GM12878 (cell line): Measurements from ENCODE around the gene ZCCHC2. TPM values are rescaled to one million over a fixed set of nuclear protein-coding genes. Genes with fewer than 3 reads are reported as not detected.
A peak's percentile ranks its signal among the peaks of the same experiment; 100 is the strongest.

ENCODE experiments used
- ATF3 ChIP-seq: IDR thresholded peaks from 2 replicates; pipeline ENCODE4 v1.6.1; 2011; ENCODE audit warnings: low read depth, mild to moderate bottlenecking, low read length, moderate library complexity, borderline replicate concordance; ENCODE audit errors: extremely low read depth
- BHLHE40 ChIP-seq, 2 experiments: fragments of 450-650 bp in 1 of 2; IDR thresholded peaks; 2 replicates each; pipeline ENCODE4 v1.6.1; 2011 to 2017; ENCODE audit warnings: low read depth in 2 of 2, borderline replicate concordance in 1 of 2, improper control_type of control experiment in 1 of 2, low read length in 1 of 2, mild to moderate bottlenecking in 1 of 2
- CBFB ChIP-seq: IDR thresholded peaks from 2 replicates; pipeline ENCODE4 v1.6.1; 2016; ENCODE audit warnings: antibody characterized with exemption, low read depth
- CREB1 ChIP-seq: IDR thresholded peaks from 2 replicates; pipeline ENCODE4 v1.6.1; 2012; ENCODE audit warnings: low read depth, mild to moderate bottlenecking, inconsistent platforms
- CREM ChIP-seq: IDR thresholded peaks from 2 replicates; pipeline ENCODE4 v1.6.1; 2014; ENCODE audit warnings: antibody characterized with exemption, low read depth
- ELK1 ChIP-seq: IDR thresholded peaks from 2 replicates; pipeline ENCODE4 v1.6.1; 2012; ENCODE audit warnings: low read depth, low read length, improper control_type of control experiment
- ESRRA ChIP-seq: IDR thresholded peaks from 2 replicates; pipeline ENCODE4 v1.6.1; 2012; ENCODE audit warnings: mild to moderate bottlenecking, low read length, improper control_type of control experiment
- GATAD2B ChIP-seq: fragments of 450-650 bp; conservative IDR thresholded peaks from 2 replicates; pipeline ENCODE4 v1.6.1; 2017; ENCODE audit warnings: low read depth, mild to moderate bottlenecking, moderate library complexity
- IKZF1 ChIP-seq: fragments of 450-650 bp; conservative IDR thresholded peaks from 2 replicates; pipeline ENCODE4 v1.6.1; 2017; ENCODE audit warnings: antibody characterized with exemption, mild to moderate bottlenecking
- IKZF2 ChIP-seq, 2 experiments: fragments of 450-650 bp; IDR thresholded peaks; 2 replicates each; pipeline ENCODE4 v1.6.1; 2017; ENCODE audit warnings: mild to moderate bottlenecking in 2 of 2, moderate library complexity in 2 of 2
- MEF2A ChIP-seq: IDR thresholded peaks from 2 replicates; pipeline ENCODE4 v1.6.1; 2011; ENCODE audit warnings: low read depth, mild to moderate bottlenecking, low read length, moderate library complexity; ENCODE audit not compliant: insufficient read depth
- MEF2B ChIP-seq: fragments of 450-650 bp; IDR thresholded peaks from 2 replicates; pipeline ENCODE4 v1.6.1; 2018; ENCODE audit warnings: mild to moderate bottlenecking, moderate library complexity; ENCODE audit not compliant: partially characterized antibody, poor library complexity, severe bottlenecking
- MLLT1 ChIP-seq: fragments of 450-650 bp; IDR thresholded peaks from 2 replicates; pipeline ENCODE4 v1.6.1; 2016; ENCODE audit warnings: mild to moderate bottlenecking
- POLR2A ChIP-seq: IDR thresholded peaks from 2 replicates; pipeline ENCODE4 v1.6.1; 2011; ENCODE audit warnings: low read depth, mild to moderate bottlenecking, low read length
- RAD21 ChIP-seq: IDR thresholded peaks from 2 replicates; pipeline ENCODE4 v1.6.1; 2011; ENCODE audit warnings: mild to moderate bottlenecking, low read depth, low read length, moderate library complexity; ENCODE audit not compliant: insufficient read depth
- RELA ChIP-seq: fragments of 450-650 bp; IDR thresholded peaks from 2 replicates; pipeline ENCODE4 v1.8.0; 2014; ENCODE audit warnings: borderline replicate concordance; ENCODE audit not compliant: partially characterized antibody
- RFX5 ChIP-seq: IDR thresholded peaks from 2 replicates; pipeline ENCODE4 v1.6.1; 2011; ENCODE audit warnings: low read depth, low read length, improper control_type of control experiment
- SIN3A ChIP-seq: IDR thresholded peaks from 2 replicates; pipeline ENCODE4 v1.6.1; 2012; ENCODE audit warnings: low read depth, low read length, improper control_type of control experiment
- SRF ChIP-seq, 2 experiments: IDR thresholded peaks; 2 replicates each; pipeline ENCODE4 v1.6.1; 2011; ENCODE audit warnings: low read depth in 2 of 2, low read length in 2 of 2, mild to moderate bottlenecking in 1 of 2, moderate library complexity in 1 of 2
- YY1 ChIP-seq: IDR thresholded peaks from 2 replicates; pipeline ENCODE4 v1.6.1; 2011; ENCODE audit warnings: low read depth, mild to moderate bottlenecking, low read length
- ZNF384 ChIP-seq: IDR thresholded peaks from 2 replicates; pipeline ENCODE4 v1.6.1; 2012; ENCODE audit warnings: low read depth, mild to moderate bottlenecking, low read length, improper control_type of control experiment, borderline replicate concordance
- ZNF592 ChIP-seq: fragments of 450-650 bp; IDR thresholded peaks from 2 replicates; pipeline ENCODE4 v1.6.1; 2017; ENCODE audit warnings: mild to moderate bottlenecking, moderate library complexity
- polyA plus RNA-seq, 11 experiments: library from polyadenylated mRNA; depleted of rRNA in 4 of 11; unstranded in 6 of 11; stranded (reverse) in 5 of 11; fragments of >200 nt; fragmentation: Nextera tagmentation in 4 of 11; fragmentation: Illumina TruSeq in 1 of 11; extraction: Ambion mirVana in 4 of 11; extraction: Trizol in 1 of 11; gene quantifications; 1 replicate in 1 of 11; 2 replicates in 10 of 11; pipeline versions ENCODE4 v1.2.1 to v1.2.3, GENCODE V29; 2011 to 2016; ENCODE audit warnings: inconsistent platforms in 2 of 11, missing spikeins in 2 of 11, low read depth in 1 of 11
- total RNA-seq, 4 experiments: library from RNA; depleted of rRNA in 3 of 4; stranded (reverse); fragments of >200 nt in 3 of 4; fragmentation: Illumina TruSeq in 1 of 4; extraction: Trizol in 1 of 4; gene quantifications; 2 replicates each; pipeline versions ENCODE4 v1.2.1 to v1.2.3, GENCODE V29; 2013 to 2021

Gene ZCCHC2
- total and polyA plus RNA-seq, 10 of the 15 experiments (the other 5 are each of a cell fraction or from before 2014, with no cell fraction given) = 1.7 to 17.4 (median 8.6) TPM

GRCh38 chr18:62584241-62585120, 61.7 kb downstream of the ZCCHC2 start (continued):
- peak; percentile 74; the same call in 1 of the 2 replicates for TF ChIP-seq ZNF592
- TF ChIP-seq SRF (IDR thresholded peaks at IDR 0.05; ENCODE audit: low read depth in 2 of 2, low read length in 2 of 2) = peak in 1 of 2 experiments; percentile 49; a peak in 2 of 4 replicates
- 0 out of 4 replicates have a peak, but pooled peaks of 1 of the 2 experiments have one; percentile 16 for TF ChIP-seq BHLHE40 (IDR thresholded peaks at IDR 0.05; ENCODE audit: borderline replicate concordance in 1 of 2, low read depth in 2 of 2, low read length in 1 of 2)
- TF ChIP-seq GATAD2B = 0 out of 2 replicates have a peak, but pooled peaks have one; percentile 26
- TF ChIP-seq RAD21 = peak; percentile 96
- peak; percentile 27; the same call in 1 of the 2 replicates for TF ChIP-seq ELK1
- TF ChIP-seq ZNF384 = 0 out of 2 replicates have a peak, but pooled peaks have one; percentile 14
- 0 out of 2 replicates have a peak, but pooled peaks have one; percentile 63 for TF ChIP-seq ESRRA
- TF ChIP-seq IKZF2 (IDR thresholded peaks at IDR 0.05) = peak in 1 of 2 experiments; percentile 53; a peak in 3 of 4 replicates
- TF ChIP-seq SIN3A = no peak
- 0 out of 2 replicates have a peak, but pooled peaks have one; percentile 14 for TF ChIP-seq IKZF1
- TF ChIP-seq ATF3 = peak; percentile 47; the same call in 1 of the 2 replicates
- TF ChIP-seq RELA = peak; percentile 34
- TF ChIP-seq RFX5 = no peak
- no peak for TF ChIP-seq MEF2B
- 0 out of 2 replicates have a peak, but pooled peaks have one; percentile 28 for TF ChIP-seq MEF2A
- TF ChIP-seq YY1 = peak; percentile 82
- peak; percentile 49; the same call in 1 of the 2 replicates for TF ChIP-seq CREB1
- TF ChIP-seq POLR2A = no peak
- 0 out of 2 replicates have a peak, but pooled peaks have one; percentile 21 for TF ChIP-seq CREM
- peak; percentile 44; the same call in 1 of the 2 replicates for TF ChIP-seq CBFB
- TF ChIP-seq MLLT1 = peak; percentile 56; the same call in 1 of the 2 replicates
